ENCODE measurements around the gene CRELD1.

DNA sequence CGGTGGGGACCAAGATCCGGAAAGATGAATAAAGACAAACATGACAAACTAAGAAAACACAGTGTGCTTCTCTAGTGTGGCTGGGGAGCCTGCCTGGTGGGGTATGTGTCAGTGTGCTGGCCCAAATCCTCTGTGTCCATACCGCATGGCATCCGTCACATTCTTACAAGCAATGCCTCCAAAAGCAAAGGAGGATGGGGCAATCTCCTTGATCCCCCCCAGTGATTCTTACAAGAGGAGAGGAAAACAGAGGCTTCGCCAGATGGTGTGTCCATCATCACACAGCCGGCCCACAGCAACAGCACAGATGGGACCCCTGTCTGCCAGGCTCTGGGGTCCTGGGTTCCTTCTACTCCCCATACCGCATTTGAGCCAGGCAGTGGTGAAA lies 17.3 kb upstream of the CRELD1 start:
- TF ChIP-seq, protein P1, sequence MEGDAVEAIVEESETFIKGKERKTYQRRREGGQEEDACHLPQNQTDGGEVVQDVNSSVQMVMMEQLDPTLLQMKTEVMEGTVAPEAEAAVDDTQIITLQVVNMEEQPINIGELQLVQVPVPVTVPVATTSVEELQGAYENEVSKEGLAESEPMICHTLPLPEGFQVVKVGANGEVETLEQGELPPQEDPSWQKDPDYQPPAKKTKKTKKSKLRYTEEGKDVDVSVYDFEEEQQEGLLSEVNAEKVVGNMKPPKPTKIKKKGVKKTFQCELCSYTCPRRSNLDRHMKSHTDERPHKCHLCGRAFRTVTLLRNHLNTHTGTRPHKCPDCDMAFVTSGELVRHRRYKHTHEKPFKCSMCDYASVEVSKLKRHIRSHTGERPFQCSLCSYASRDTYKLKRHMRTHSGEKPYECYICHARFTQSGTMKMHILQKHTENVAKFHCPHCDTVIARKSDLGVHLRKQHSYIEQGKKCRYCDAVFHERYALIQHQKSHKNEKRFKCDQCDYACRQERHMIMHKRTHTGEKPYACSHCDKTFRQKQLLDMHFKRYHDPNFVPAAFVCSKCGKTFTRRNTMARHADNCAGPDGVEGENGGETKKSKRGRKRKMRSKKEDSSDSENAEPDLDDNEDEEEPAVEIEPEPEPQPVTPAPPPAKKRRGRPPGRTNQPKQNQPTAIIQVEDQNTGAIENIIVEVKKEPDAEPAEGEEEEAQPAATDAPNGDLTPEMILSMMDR (IDR thresholded peaks at IDR 0.05) = no peak
- TF ChIP-seq RXRA (IDR thresholded peaks at IDR 0.05; ENCODE audit: borderline replicate concordance, low read depth) (no peak), MEF2A (IDR thresholded peaks at IDR 0.05; ENCODE audit: borderline replicate concordance, low read depth) (no peak), MAX (IDR thresholded peaks at IDR 0.05; ENCODE audit: low read depth) (no peak), POLR2AphosphoS5 (IDR thresholded peaks at IDR 0.05; ENCODE audit: low read depth, low read length) (no peak), CHD2 (IDR thresholded peaks at IDR 0.05; ENCODE audit: low read length, partially characterized antibody) (no peak), TAF1 (IDR thresholded peaks at IDR 0.05; ENCODE audit: borderline replicate concordance, low read depth, low read length) (no peak), YY1 (IDR thresholded peaks at IDR 0.05; ENCODE audit: low read depth) (no peak), JUND (IDR thresholded peaks at IDR 0.05) (no peak), ELF1 (IDR thresholded peaks at IDR 0.05) (no peak), NRF1 (IDR thresholded peaks at IDR 0.05; ENCODE audit: low read depth, low read length) (no peak), NFIC (IDR thresholded peaks at IDR 0.05; ENCODE audit: borderline replicate concordance) (no peak)
- TF ChIP-seq, protein P2, sequence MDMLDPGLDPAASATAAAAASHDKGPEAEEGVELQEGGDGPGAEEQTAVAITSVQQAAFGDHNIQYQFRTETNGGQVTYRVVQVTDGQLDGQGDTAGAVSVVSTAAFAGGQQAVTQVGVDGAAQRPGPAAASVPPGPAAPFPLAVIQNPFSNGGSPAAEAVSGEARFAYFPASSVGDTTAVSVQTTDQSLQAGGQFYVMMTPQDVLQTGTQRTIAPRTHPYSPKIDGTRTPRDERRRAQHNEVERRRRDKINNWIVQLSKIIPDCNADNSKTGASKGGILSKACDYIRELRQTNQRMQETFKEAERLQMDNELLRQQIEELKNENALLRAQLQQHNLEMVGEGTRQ (IDR thresholded peaks at IDR 0.05; ENCODE audit: borderline replicate concordance, low read depth, low read length) = no peak
